Muscle of leg (tissue), 11 donors: ENCODE results near the gene SIRT7. TPM values are rescaled to one million over a fixed set of nuclear protein-coding genes. Genes with fewer than 3 reads are reported as not detected.
A peak's percentile ranks its signal among the peaks of the same experiment; 100 is the strongest.

Experiments
- DNase-seq: peaks from one replicate; pipeline ENCODE4 v3.0.0; 2013
- H3K27ac ChIP-seq: one replicate; pipeline ENCODE4 v1.5.1; 2013; ENCODE audit warnings: mild to moderate bottlenecking, low read length, control low read depth
- H3K27me3 ChIP-seq: one replicate; pipeline ENCODE4 v1.6.1; 2013; ENCODE audit warnings: low read length; ENCODE audit not compliant: control insufficient read depth, insufficient read depth
- H3K36me3 ChIP-seq: one replicate; pipeline ENCODE4 v1.6.1; 2013; ENCODE audit warnings: low read length; ENCODE audit not compliant: control insufficient read depth, insufficient read depth
- H3K4me1 ChIP-seq: one replicate; pipeline ENCODE4 v1.6.1; 2013; ENCODE audit warnings: low read length; ENCODE audit not compliant: control insufficient read depth, insufficient read depth
- H3K4me3 ChIP-seq: one replicate; pipeline ENCODE4 v1.5.1; 2013; ENCODE audit warnings: low read length, control low read depth
- H3K9me3 ChIP-seq: replicated peaks from 2 replicates; pipeline ENCODE4 v1.6.1; 2013; ENCODE audit warnings: low read depth, low read length; ENCODE audit not compliant: control insufficient read depth
- WGBS: methylation state at CpG from one replicate; pipeline ENCODE4 v1.1.5; 2013; ENCODE audit warnings: missing lambda C conversion rate; ENCODE audit not compliant: insufficient coverage; 5-methylcytosine and 5-hydroxymethylcytosine counted together
- polyA plus RNA-seq, 8 donors: library from polyadenylated mRNA; unstranded; fragments of 120-200 nt; gene quantifications; one replicate each; pipeline versions ENCODE4 v1.2.1 to v1.2.3, GENCODE V29; 2013; ENCODE audit warnings: inconsistent platforms in 1 of 8, low replicate concordance in 1 of 8; ENCODE audit not compliant: insufficient read length in 8 of 8, insufficient read depth in 1 of 8
- total RNA-seq: library from RNA; stranded (reverse); fragments of 120-200 nt; gene quantifications from one replicate; pipeline ENCODE4 v1.2.4, GENCODE V29; 2013

The SIRT7 gene
- total and polyA plus RNA-seq, 9 donors, result 6.0 to 9.7 (median 8.3) TPM

DNA sequence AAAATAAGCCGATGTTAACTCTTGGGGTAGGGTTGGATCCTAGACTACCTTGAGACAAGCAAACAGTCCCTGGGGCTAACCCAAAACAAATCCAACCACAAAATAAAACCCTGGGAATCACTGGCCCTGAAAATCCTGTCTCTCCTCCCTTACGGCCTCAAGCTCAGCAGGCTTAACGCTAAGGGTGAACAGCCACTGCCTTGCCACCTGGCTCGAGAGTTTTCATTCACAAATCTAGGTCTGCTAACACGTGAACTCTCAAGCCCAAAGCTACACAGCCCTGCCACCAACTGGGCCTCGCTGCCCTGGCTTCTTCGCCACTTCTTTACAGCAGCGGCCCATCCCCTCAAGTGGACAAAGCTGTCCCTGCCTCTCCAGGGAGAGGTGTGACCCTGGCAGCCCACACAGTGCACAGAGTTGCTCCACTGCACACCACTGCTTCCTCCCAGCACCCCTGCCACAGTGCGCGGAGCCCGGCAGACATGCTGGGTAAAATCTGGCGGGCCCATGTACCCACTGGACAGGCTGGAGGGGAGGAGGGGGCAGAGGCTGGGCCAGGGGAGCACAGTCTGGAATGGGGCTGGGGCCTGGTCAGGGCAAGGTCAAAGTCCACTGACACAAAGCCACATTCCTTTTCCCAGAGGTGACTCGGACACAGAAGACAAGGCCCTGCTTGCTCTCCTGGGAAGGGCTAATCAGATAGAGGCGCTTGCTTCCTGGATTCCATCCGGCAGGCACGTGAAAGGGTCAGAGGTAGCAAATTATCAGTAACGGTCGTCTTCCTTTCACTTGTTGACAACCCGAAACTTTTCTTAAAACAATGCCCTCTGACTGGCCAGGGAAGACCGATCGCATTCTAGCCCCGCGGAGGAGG is 7.8 kb downstream of the SIRT7 start:
- no peak overlapping the region for H3K27ac ChIP-seq

DNA sequence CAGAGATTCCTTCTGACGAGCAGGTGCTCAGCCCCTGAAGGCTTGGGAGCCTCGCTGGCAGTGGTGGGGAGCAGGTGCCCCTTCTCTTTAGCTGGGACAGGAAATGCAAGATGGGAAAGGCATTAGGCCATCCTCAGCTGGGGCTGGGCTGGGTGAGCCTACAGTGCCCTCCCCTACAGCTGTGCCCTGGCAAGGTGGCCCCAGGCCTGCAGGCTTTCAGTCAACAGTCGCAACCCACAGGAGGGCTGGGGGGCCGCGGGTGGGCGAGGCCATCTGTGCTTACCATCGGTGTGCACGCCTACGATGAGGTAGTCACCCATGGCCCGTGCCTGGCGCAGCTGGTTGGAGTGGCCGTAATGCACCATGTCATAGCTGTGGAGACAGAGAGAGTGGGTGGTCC is 8.7 kb downstream of the SIRT7 start:
- Histone ChIP-seq H3K4me1 (peaks cover 13% of the 10 kb centered on the region), H3K36me3 (peaks cover 63% of the 10 kb centered on the region), H3K27ac (no peak overlapping the region), H3K4me3 (no peak overlapping the region), H3K27me3 (no peaks in the 10 kb centered on the region), H3K9me3 (no peaks in the 10 kb centered on the region)
- DNase-seq, result no peak
- whole genome bisulfite sequencing, result 92% methylated on average over 11 of the region's 12 CpGs

More for the DNA sequence above, 7.8 kb downstream of the SIRT7 start:
- Histone ChIP-seq H3K4me3 (peak overlapping the region; percentile 63), H3K36me3 (peaks cover 66% of the 10 kb centered on the region), H3K9me3 (no peaks in the 10 kb centered on the region), H3K27me3 (no peaks in the 10 kb centered on the region), H3K4me1 (peaks cover 13% of the 10 kb centered on the region)
- 36% methylated on average over 17 of the region's 23 CpGs for WGBS
- DNase-seq, result no peak

DNA sequence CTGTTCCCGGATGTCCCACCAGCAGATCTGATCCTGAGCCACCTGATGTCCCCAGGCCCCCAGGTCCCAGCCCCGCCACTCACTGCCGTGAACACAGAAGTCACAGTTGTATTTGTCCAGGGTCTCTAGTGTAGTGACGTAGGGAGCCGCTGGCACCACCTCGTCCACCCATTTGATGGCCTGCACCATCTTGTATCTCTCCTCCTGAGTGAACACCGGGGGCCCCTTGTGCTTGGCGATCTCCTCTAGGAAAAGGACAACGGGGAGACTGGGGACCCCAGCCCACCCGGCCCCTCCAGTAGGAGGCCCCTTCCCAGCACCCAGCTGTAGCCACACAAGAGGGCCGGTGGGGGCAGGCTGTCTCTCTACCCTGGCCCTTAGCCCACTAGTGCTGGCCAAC is 9.2 kb downstream of the SIRT7 start:
- no peak for DNase-seq
- no peak overlapping the region for H3K27ac ChIP-seq
- H3K4me3 ChIP-seq, result no peak overlapping the region
- no peaks in the 10 kb centered on the region for H3K27me3 ChIP-seq
- WGBS, result 93% methylated on average over 9 of the region's 11 CpGs
- peaks cover 63% of the 10 kb centered on the region for H3K36me3 ChIP-seq
- peaks cover 13% of the 10 kb centered on the region for H3K4me1 ChIP-seq
- H3K9me3 ChIP-seq, result no peaks in the 10 kb centered on the region

DNA sequence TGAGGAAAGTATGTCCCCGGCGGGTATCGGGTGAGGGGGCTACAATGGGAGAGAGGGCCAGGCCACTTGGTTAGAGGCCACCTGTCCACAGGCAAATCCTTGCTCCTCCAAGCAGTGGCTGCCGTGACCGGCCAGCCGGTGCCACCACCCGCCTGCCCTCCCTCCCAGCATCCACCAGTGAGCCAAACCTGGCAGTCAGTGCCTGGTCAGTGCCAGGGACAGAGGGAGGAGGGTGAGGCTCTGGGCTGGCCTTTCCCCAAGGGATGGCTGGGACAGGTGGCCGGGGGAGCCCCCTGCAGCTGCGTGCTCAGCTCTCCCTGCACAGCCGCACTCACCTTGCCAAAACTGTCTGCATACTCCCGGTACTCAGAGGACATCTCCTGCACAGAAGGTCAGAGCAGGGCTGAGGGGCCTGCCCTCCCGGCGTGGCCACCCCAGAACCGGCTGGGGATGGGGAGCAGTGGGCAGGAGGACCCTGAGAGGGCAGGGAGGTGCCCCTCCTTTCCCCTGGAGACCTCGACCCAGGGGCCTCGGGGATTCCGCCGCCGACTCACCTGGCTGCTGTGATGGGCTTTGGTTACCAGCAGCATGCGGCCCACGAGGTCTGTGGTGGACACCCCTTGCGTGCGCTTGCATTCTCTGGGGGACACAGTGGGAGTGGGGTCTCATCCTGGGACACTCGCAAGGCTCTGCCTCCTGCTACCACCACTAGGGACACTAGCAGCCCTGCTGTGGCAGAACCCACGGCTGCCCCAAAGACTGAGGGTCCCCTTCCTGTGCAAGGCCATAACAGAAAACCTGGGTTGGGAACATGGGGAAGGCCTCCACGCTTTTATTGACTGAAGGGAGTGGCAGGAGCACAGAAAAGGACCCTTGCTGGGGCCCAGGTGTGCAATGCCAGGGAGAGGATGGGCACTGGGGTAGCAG is 10.5 kb downstream of the SIRT7 start:
- Histone ChIP-seq H3K36me3 (peaks cover 50% of the 10 kb centered on the region), H3K4me1 (peaks cover 17% of the 10 kb centered on the region), H3K9me3 (no peaks in the 10 kb centered on the region), H3K27me3 (peaks cover 7% of the 10 kb centered on the region), H3K4me3 (no peak overlapping the region), H3K27ac (no peak overlapping the region)
- no peak for DNase-seq
- 91% methylated on average over 19 of the region's 26 CpGs for WGBS

DNA sequence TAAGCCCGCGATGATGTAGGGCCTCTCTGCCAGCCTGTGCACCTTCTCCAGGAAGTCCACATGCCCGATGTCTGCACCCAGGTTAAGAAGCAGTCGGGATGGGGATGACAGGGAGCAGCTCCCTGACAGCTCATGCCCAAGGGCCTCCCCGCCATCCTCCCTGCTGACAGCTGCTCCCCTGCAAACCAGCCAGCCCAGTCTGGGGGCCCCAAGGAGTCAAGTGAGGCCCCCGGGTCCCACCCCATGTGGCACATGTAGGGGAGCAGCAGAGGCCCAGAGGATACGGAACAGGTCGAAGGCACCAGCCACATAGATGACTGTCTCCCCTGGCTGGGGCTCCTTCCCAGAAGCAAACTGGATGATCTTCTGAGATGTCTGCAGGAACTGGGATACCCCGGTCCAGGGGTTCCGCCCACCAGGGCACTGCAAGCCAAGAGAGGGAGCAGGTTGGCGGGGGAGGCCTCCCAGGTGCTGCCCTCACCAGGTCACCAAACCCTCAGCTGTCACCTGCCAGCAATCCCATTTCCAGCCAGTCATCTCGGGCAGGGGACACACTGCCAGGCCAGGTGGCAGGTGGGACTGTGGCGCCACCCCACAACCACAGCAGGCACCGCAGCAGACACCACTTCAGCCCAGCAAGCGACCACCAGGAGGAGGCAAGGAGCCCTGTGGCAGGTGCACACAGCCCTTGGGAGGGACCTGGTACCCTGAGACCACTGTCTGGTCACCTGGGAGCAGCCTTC is 11.3 kb downstream of the SIRT7 start:
- no peak overlapping the region for H3K4me3 ChIP-seq
- H3K9me3 ChIP-seq, result no peaks in the 10 kb centered on the region
- 89% methylated on average over 7 of the region's 15 CpGs for WGBS
- peaks cover 44% of the 10 kb centered on the region for H3K36me3 ChIP-seq
- no peak for DNase-seq
- peaks cover 11% of the 10 kb centered on the region for H3K27me3 ChIP-seq
- no peak overlapping the region for H3K27ac ChIP-seq
- H3K4me1 ChIP-seq, result peaks cover 19% of the 10 kb centered on the region

DNA sequence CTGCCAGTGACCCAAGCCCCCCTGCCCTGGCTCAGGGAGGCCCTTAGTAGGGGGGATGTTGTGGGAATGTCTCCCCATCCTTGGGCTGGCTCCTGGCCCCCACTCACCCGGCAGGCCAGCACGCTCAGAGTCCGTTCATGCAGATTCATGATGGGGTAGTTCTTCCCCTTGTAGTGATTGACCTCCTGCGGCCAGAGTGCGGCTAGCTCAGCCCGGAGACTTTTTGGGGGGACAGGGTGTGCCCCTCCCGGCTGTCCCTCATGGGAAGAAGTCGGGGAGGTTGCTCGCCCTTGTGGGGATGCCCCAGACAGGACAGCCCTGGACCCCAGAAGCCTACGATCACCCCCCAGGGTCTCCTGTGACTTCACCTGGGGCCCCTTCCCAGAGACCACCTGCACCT is 12.0 kb downstream of the SIRT7 start:
- Histone ChIP-seq H3K27me3 (peaks cover 16% of the 10 kb centered on the region), H3K4me3 (no peak overlapping the region), H3K9me3 (no peaks in the 10 kb centered on the region), H3K36me3 (peaks cover 44% of the 10 kb centered on the region), H3K4me1 (peaks cover 21% of the 10 kb centered on the region), H3K27ac (no peak overlapping the region)
- no peak for DNase-seq
- WGBS, result 91% methylated on average over 8 of the region's 10 CpGs

DNA sequence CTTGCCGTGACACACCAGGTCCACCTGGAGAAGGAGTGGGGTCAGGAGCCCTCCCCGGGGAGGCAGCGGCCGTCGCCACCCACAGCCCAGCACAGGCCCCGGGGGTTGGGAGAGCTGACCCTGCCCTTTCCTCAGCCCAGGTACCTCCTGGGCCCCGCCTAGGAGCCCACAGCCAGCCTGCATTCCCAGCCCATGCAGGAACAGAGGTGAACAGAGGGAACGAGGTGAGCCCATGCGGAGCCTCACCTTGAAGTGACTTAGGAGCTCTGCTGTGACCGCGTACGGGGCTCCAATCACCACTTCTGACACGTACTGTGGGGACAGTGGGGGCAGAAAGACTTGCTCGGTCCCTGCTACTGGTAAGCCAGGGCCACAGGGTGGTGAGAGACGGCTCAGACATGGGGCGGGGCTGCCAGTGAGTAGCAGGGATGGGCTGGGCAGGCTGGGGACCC is 12.5 kb downstream of the SIRT7 start:
- H3K4me3 ChIP-seq, result no peak overlapping the region
- WGBS, result 85% methylated on average over 14 of the region's 16 CpGs
- peaks cover 49% of the 10 kb centered on the region for H3K36me3 ChIP-seq

DNA sequence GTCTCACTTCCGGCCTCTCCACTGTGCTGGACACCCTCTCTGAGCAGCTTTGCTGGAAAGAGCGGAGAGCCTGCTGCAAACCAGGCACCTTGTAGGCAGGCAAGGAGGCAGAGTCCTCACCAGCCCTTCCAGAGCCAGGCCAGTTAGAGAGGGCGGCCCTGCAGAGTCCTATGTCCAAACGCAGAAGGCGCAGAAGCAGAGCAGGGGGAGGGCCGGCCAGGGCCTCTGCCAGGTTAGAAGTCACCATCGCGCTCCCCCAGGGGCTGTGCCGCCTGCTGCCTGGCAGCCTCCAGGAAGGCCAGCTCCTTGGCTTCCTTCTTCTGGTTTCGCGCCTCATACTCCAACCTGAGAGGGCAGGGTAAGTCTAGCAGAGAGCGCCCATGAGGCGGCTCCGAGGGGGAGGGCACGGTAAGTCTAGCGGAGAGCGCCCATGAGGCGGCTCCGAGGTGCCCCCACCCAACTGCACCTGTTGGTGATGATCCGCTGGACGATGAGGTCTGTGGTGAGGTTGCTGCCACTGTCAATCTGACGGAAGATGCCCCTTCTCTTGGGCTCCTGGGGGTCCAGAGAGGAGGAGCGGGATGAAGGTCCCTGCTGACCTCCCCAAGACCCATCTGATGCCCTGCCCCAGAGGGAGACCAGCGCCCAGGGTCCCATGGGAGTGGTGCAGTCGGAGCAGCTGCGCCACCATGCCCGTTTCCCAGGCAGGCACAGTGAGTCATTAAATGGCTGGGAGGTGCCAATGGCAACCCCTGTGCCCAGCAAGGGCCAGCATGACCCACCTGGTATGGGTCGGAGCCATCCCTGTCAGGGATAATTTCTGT is 13.2 kb downstream of the SIRT7 start:
- H3K9me3 ChIP-seq, result no peaks in the 10 kb centered on the region
- peaks cover 16% of the 10 kb centered on the region for H3K27me3 ChIP-seq
- H3K4me3 ChIP-seq, result no peak overlapping the region
- no peak for DNase-seq
- peaks cover 55% of the 10 kb centered on the region for H3K36me3 ChIP-seq
- peaks cover 11% of the 10 kb centered on the region for H3K4me1 ChIP-seq
- WGBS, result 86% methylated on average over 20 of the region's 28 CpGs
- no peak overlapping the region for H3K27ac ChIP-seq

More for the DNA sequence above, 12.5 kb downstream of the SIRT7 start:
- Histone ChIP-seq H3K27me3 (peaks cover 16% of the 10 kb centered on the region), H3K4me1 (peaks cover 17% of the 10 kb centered on the region), H3K9me3 (no peaks in the 10 kb centered on the region), H3K27ac (no peak overlapping the region)
- no peak for DNase-seq

DNA sequence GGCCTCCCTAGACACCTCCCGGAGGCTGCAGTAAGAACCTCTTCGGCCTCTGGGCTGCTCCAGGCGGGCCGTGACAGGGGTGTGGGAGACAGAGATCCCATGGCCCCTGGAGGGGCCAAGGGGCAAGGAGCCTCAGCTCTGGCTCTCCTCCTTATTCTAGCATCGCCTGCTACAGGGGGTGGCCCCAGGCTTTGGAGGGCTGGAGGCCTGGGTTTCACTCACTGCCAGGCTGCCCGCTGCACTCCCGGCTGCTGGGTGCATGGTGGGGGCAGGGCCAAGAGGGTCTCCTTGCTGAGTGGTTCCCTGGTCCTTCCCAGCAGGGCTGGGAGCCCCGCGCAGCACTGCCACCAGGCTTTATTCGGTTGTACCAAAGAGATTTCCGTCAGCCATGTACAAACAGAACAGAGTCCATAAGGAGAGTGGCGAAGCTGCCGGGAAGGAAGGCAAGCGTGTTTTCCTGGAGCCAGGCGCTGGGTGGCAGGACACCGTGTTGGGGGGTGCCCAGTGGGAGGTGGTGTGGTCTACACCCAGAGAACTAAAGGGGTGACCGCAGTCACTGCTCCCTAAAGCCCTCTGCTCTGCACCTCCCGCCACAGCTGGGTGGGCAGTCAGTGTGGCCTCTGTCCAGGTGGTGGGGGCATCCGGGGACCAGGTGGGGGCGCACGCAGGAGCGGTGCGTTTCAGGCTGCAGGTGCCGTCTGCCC is 13.9 kb downstream of the SIRT7 start:
- Histone ChIP-seq H3K27me3 (peaks cover 16% of the 10 kb centered on the region), H3K4me3 (no peak overlapping the region), H3K4me1 (peaks cover 11% of the 10 kb centered on the region), H3K9me3 (no peaks in the 10 kb centered on the region), H3K27ac (no peak overlapping the region), H3K36me3 (peaks cover 60% of the 10 kb centered on the region)
- 89% methylated on average over 18 of the region's 24 CpGs for WGBS
- no peak for DNase-seq
